Activated CD8-positive, alpha-beta T cell treated with anti-CD3 and anti-CD28 coated beads for 36 hours (primary cell): ENCODE measurements around the gene BBS1. TPM values are rescaled to one million over a fixed set of nuclear protein-coding genes. Genes with fewer than 3 reads are reported as not detected.

ENCODE experiments used
- ATAC-seq: fragments of 200-7000 bp; cut with Tn5 transposase; one replicate; pipeline ENCODE4 v1.10.0; 2021; ENCODE audit warnings: mild to moderate bottlenecking, moderate library complexity
- CTCF ChIA-PET: fragments of 350-600 bp; sonication (Branson Sonifier 250); formaldehyde crosslinking; loops from one replicate; lab custom pipeline; 2021; ENCODE audit warnings: antibody characterized with exemption; lab: Charles Lee
- POLR2A ChIA-PET: fragments of 350-600 bp; sonication (Branson Sonifier 250); formaldehyde crosslinking; loops from one replicate; lab custom pipeline; 2021; ENCODE audit warnings: antibody characterized with exemption; lab: Charles Lee
- DNase-seq: peaks from one replicate; pipeline ENCODE4 v3.0.0-alpha.2; 2020
- H3K27ac Mint-ChIP-seq: one replicate; pipeline ENCODE4 v1.8.0; 2021; ENCODE audit warnings: mild to moderate bottlenecking, mixed read lengths
- H3K27me3 Mint-ChIP-seq: one replicate; pipeline ENCODE4 v1.8.0; 2021; ENCODE audit warnings: mixed read lengths
- H3K36me3 Mint-ChIP-seq: one replicate; pipeline ENCODE4 v1.8.0; 2021; ENCODE audit warnings: low read depth, mixed read lengths
- H3K4me1 Mint-ChIP-seq: one replicate; pipeline ENCODE4 v1.8.0; 2021; ENCODE audit warnings: low read depth, mixed read lengths
- H3K4me3 Mint-ChIP-seq: one replicate; pipeline ENCODE4 v1.8.0; 2021; ENCODE audit warnings: mild to moderate bottlenecking, moderate library complexity, mixed read lengths
- H3K9me3 Mint-ChIP-seq: one replicate; pipeline ENCODE4 v1.8.0; 2021; ENCODE audit warnings: mixed read lengths
- intact Hi-C: fragments of 100-400 bp; cut with micrococcal nuclease; formaldehyde crosslinking; loops from one replicate; pipeline ENCODE4 v1.10.0; 2022
- total RNA-seq, 2 experiments: library from RNA; stranded (reverse); gene quantifications; one replicate each; pipeline ENCODE4 v1.2.3, GENCODE V29; 2021
- TF ChIP-seq, protein P1 (sequence below): fragments of 200-600 bp; IDR thresholded peaks from one replicate; pipeline ENCODE4 v1.8.0; 2022; ENCODE audit warnings: antibody characterized with exemption, mild to moderate bottlenecking

The BBS1 gene
- total RNA-seq, 2 experiments from 2014 or later: 7.7 to 7.9 TPM

DNA sequence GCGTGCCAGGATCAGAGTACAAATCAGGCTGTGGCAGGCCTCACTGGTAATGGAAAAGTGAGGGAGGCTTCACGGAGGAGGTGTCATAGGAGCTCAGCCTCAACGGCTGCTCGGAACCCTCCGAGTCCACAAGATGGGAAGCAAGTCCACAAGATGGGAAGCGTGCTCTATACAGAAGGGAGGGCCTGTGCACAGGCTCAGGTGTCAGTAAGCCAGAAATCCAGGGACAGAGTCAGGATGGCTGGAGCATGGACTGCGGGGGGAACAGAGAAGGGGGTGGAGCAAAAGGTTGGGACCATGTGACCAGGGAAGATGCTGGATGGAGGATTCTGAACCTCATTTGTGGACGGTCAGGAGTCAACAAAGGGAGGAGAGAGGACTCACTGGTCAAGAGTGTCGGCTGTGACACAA is 33.6 kb upstream of the BBS1 start:
- ChIA-PET POLR2A (interaction anchor here (1.6 kb wide), 1 partner anchor 9 kb away, joined by 6 read pairs; no protein-coding TSS in a partner anchor), CTCF (interaction anchor here (1.1 kb wide), 1 partner anchor 91 kb away, joined by 3 read pairs; no protein-coding TSS in a partner anchor)
- Mint-ChIP-seq H3K4me3 (no peak overlapping the region), H3K9me3 (no peaks in the 10 kb centered on the region), H3K4me1 (peaks cover 20% of the 10 kb centered on the region), H3K36me3 (peaks cover 4% of the 10 kb centered on the region), H3K27ac (no peak overlapping the region), H3K27me3 (no peaks in the 10 kb centered on the region)
- DNase-seq: no peak
- TF ChIP-seq, protein P1, sequence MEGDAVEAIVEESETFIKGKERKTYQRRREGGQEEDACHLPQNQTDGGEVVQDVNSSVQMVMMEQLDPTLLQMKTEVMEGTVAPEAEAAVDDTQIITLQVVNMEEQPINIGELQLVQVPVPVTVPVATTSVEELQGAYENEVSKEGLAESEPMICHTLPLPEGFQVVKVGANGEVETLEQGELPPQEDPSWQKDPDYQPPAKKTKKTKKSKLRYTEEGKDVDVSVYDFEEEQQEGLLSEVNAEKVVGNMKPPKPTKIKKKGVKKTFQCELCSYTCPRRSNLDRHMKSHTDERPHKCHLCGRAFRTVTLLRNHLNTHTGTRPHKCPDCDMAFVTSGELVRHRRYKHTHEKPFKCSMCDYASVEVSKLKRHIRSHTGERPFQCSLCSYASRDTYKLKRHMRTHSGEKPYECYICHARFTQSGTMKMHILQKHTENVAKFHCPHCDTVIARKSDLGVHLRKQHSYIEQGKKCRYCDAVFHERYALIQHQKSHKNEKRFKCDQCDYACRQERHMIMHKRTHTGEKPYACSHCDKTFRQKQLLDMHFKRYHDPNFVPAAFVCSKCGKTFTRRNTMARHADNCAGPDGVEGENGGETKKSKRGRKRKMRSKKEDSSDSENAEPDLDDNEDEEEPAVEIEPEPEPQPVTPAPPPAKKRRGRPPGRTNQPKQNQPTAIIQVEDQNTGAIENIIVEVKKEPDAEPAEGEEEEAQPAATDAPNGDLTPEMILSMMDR: no peak
- ATAC-seq: no peak
- intact Hi-C loops: loop anchor here (5.0 kb wide), 1 partner anchor 70 kb away; no protein-coding TSS in a partner anchor

- no peak for ATAC-seq
- no peaks in the 10 kb centered on the region for H3K27me3 Mint-ChIP-seq
- H3K9me3 Mint-ChIP-seq: no peaks in the 10 kb centered on the region
- POLR2A ChIA-PET: interaction anchor here (1.6 kb wide), 1 partner anchor 10 kb away, joined by 6 read pairs; no protein-coding TSS in a partner anchor
- H3K27ac Mint-ChIP-seq: no peak overlapping the region
- H3K36me3 Mint-ChIP-seq: peaks cover 4% of the 10 kb centered on the region
- intact Hi-C loops: loop anchor here (5.0 kb wide), 1 partner anchor 70 kb away; no protein-coding TSS in a partner anchor
- DNase-seq: no peak
- peaks cover 24% of the 10 kb centered on the region for H3K4me1 Mint-ChIP-seq
- CTCF ChIA-PET: interaction anchor here (1.1 to 3.2 kb wide), 9 partner anchors 9 to 100 kb away, joined by 3 to 36 read pairs (median 4); partner anchors contain the start of gene PELI3
- TF ChIP-seq, protein P1: no peak
- H3K4me3 Mint-ChIP-seq: no peak overlapping the region
These were observed 32.9 kb upstream of the BBS1 start for GRCh38 chr11:66477263-66478201.

- peaks cover 26% of the 10 kb centered on the region for H3K4me1 Mint-ChIP-seq
- ChIA-PET CTCF (interaction anchor here (0.7 to 3.2 kb wide), 23 partner anchors 8 to 166 kb away, joined by 3 to 36 read pairs (median 3); partner anchors contain the start of genes CTSF, MRPL11 and PELI3), POLR2A (interaction anchor here (0.9 to 2.1 kb wide), 5 partner anchors 12 to 108 kb away, joined by 3 to 10 read pairs (median 4); partner anchors contain the start of genes PELI3 and SLC29A2)
- H3K9me3 Mint-ChIP-seq: no peaks in the 10 kb centered on the region
- peak; percentile 68 for DNase-seq
- peak overlapping the region; percentile 83 for H3K4me3 Mint-ChIP-seq
- peak overlapping the region; percentile 91 for H3K27ac Mint-ChIP-seq
- peaks cover 8% of the 10 kb centered on the region for H3K36me3 Mint-ChIP-seq
- no peaks in the 10 kb centered on the region for H3K27me3 Mint-ChIP-seq
- no peak for ATAC-seq
- intact Hi-C loops: loop anchor here (5.0 kb wide), 1 partner anchor 72 kb away; no protein-coding TSS in a partner anchor
- TF ChIP-seq, protein P1: peak; percentile 95
These were observed 31.6 kb upstream of the BBS1 start for GRCh38 chr11:66478729-66479393.

DNA sequence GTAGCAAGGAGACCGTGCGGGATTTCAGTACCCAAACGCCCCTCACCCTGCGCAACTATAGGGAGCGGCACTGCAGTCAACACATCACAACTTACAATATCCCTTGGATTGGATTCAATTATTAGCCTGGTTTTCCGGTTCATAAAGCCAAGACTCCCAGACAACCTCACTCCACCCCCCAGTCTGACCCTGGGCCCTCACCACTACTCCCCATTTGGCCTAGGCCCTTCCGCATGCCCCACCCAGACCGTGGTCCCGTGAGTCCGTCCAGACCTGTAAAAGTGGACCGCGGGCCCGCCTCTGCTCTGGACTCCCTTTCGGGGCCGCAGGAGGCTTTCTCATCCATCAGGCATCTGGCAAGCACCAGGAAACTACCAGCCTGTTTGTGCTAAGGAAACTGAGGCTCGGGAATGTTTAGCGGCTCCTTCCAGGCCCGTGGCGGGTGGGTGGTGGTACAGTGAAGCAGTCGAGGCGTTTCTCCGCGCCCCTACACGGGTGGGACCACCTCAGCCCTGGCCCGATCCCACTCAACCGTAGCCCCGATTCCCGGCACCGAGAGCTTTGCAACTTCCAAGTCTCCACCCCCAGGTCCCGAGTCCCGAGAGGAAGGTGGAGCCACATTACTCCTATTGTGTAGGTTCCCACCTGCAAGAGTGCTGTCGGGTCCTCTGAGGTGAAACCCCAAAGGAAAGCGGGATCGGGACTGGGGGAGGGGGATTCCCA is 30.9 kb upstream of the BBS1 start:
- peak overlapping the region; percentile 83 for H3K4me3 Mint-ChIP-seq
- POLR2A ChIA-PET: interaction anchor here (0.6 to 2.2 kb wide), 15 partner anchors 9 to 933 kb away, joined by 3 to 11 read pairs (median 3); partner anchors contain the start of genes CTSF, MRPL11, PELI3 and SLC29A2
- no peak for ATAC-seq

More for the DNA sequence above, 30.9 kb upstream of the BBS1 start:
- H3K9me3 Mint-ChIP-seq: no peaks in the 10 kb centered on the region
- no peak for DNase-seq
- peaks cover 8% of the 10 kb centered on the region for H3K36me3 Mint-ChIP-seq
- intact Hi-C loops: loop anchor here (5.0 to 10.0 kb wide), 2 partner anchors 65 to 72 kb away; partner anchors contain the start of genes ACTN3 and ZDHHC24
- H3K27me3 Mint-ChIP-seq: no peaks in the 10 kb centered on the region
- H3K27ac Mint-ChIP-seq: peak overlapping the region; percentile 91
- CTCF ChIA-PET: interaction anchor here (0.7 to 3.2 kb wide), 32 partner anchors 8 to 198 kb away, joined by 3 to 36 read pairs (median 4); partner anchors contain the start of genes BBS1, CTSF, MRPL11 and NPAS4
- peaks cover 26% of the 10 kb centered on the region for H3K4me1 Mint-ChIP-seq
- TF ChIP-seq, protein P1: no peak
